ENCODE measurements around the gene PTPRG.
"Not testable (repeated sequence)": the region's sequence is repeated elsewhere in the genome, so short reads cannot be mapped to it uniquely, and the experiment has no call there.

PTPRG gene

GRCh38 chr3:61561374-61562041, at the start of gene PTPRG:
Gene PTPRG (plus strand): TSS chr3:61561571. CDS start chr3:61562288, 717 bp downstream.
- DNase-seq: peak; percentile 82

GRCh38 chr3:61518590-61518989, 42.8 kb upstream of the PTPRG start:
- DNase-seq: no peak

GRCh38 chr3:61520966-61521628, 40.3 kb upstream of the PTPRG start:
- no peak for DNase-seq

GRCh38 chr3:61522060-61522459, 39.3 kb upstream of the PTPRG start:
- DNase-seq: no peak

- no peak for DNase-seq
Measured at GRCh38 chr3:61522626-61523025, 38.7 kb upstream of the PTPRG start.

GRCh38 chr3:61524933-61525332, 36.4 kb upstream of the PTPRG start:
- no peak for DNase-seq

- no peak for DNase-seq
Measured at GRCh38 chr3:61526308-61526707, 35.1 kb upstream of the PTPRG start.

- DNase-seq: no peak
Measured at GRCh38 chr3:61527011-61527410, 34.4 kb upstream of the PTPRG start.

GRCh38 chr3:61530355-61530754, 31.0 kb upstream of the PTPRG start:
- peak; percentile 32 for DNase-seq

GRCh38 chr3:61531528-61531927, 29.8 kb upstream of the PTPRG start:
- DNase-seq: no peak

- DNase-seq: no peak
Measured at GRCh38 chr3:61532739-61533500, 28.5 kb upstream of the PTPRG start.

- no peak for DNase-seq
Measured at GRCh38 chr3:61535826-61536225, 25.5 kb upstream of the PTPRG start.

GRCh38 chr3:61537366-61537765, 24.0 kb upstream of the PTPRG start:
- no peak for DNase-seq

- no peak for DNase-seq
Measured at GRCh38 chr3:61538486-61538885, 22.9 kb upstream of the PTPRG start.

GRCh38 chr3:61541694-61542093, 19.7 kb upstream of the PTPRG start:
- no peak for DNase-seq

GRCh38 chr3:61545716-61546115, 15.7 kb upstream of the PTPRG start:
- DNase-seq: no peak

- DNase-seq: no peak
Measured at GRCh38 chr3:61547625-61548024, 13.7 kb upstream of the PTPRG start.

- not testable (repeated sequence) for DNase-seq
Measured at GRCh38 chr3:61552704-61553103, 8.7 kb upstream of the PTPRG start.

- DNase-seq: no peak
Measured at GRCh38 chr3:61559136-61559731, 2.1 kb upstream of the PTPRG start.

- DNase-seq: peak; percentile 74
Measured at GRCh38 chr3:61560517-61561373, 626 bp upstream of the PTPRG start.

- DNase-seq: peak; percentile 27
Measured at GRCh38 chr3:61562042-61562720, 810 bp downstream of the PTPRG start.
